Activated CD8-positive, alpha-beta T cell treated with anti-CD3 and anti-CD28 coated beads for 36 hours (primary cell): Measurements from ENCODE around the gene RECK. TPM values are rescaled to one million over a fixed set of nuclear protein-coding genes. Genes with fewer than 3 reads are reported as not detected.

Experiments
- ATAC-seq: fragments of 200-7000 bp; cut with Tn5 transposase; one replicate; pipeline ENCODE4 v1.10.0; 2021; ENCODE audit warnings: mild to moderate bottlenecking, moderate library complexity
- CTCF ChIA-PET: fragments of 350-600 bp; sonication (Branson Sonifier 250); formaldehyde crosslinking; loops from one replicate; lab custom pipeline; 2021; ENCODE audit warnings: antibody characterized with exemption; lab: Charles Lee
- POLR2A ChIA-PET: fragments of 350-600 bp; sonication (Branson Sonifier 250); formaldehyde crosslinking; loops from one replicate; lab custom pipeline; 2021; ENCODE audit warnings: antibody characterized with exemption; lab: Charles Lee
- DNase-seq: peaks from one replicate; pipeline ENCODE4 v3.0.0-alpha.2; 2020
- H3K27ac Mint-ChIP-seq: one replicate; pipeline ENCODE4 v1.8.0; 2021; ENCODE audit warnings: mild to moderate bottlenecking, mixed read lengths
- H3K27me3 Mint-ChIP-seq: one replicate; pipeline ENCODE4 v1.8.0; 2021; ENCODE audit warnings: mixed read lengths
- H3K36me3 Mint-ChIP-seq: one replicate; pipeline ENCODE4 v1.8.0; 2021; ENCODE audit warnings: low read depth, mixed read lengths
- H3K4me1 Mint-ChIP-seq: one replicate; pipeline ENCODE4 v1.8.0; 2021; ENCODE audit warnings: low read depth, mixed read lengths
- H3K4me3 Mint-ChIP-seq: one replicate; pipeline ENCODE4 v1.8.0; 2021; ENCODE audit warnings: mild to moderate bottlenecking, moderate library complexity, mixed read lengths
- H3K9me3 Mint-ChIP-seq: one replicate; pipeline ENCODE4 v1.8.0; 2021; ENCODE audit warnings: mixed read lengths
- intact Hi-C: fragments of 100-400 bp; cut with micrococcal nuclease; formaldehyde crosslinking; loops from one replicate; pipeline ENCODE4 v1.10.0; 2022
- total RNA-seq, 2 experiments: library from RNA; stranded (reverse); gene quantifications; one replicate each; pipeline ENCODE4 v1.2.3, GENCODE V29; 2021
- TF ChIP-seq, protein P1 (sequence below): fragments of 200-600 bp; IDR thresholded peaks from one replicate; pipeline ENCODE4 v1.8.0; 2022; ENCODE audit warnings: antibody characterized with exemption, mild to moderate bottlenecking

RECK gene
- total RNA-seq, 2 experiments from 2014 or later, result 5.3 to 6.5 TPM

DNA sequence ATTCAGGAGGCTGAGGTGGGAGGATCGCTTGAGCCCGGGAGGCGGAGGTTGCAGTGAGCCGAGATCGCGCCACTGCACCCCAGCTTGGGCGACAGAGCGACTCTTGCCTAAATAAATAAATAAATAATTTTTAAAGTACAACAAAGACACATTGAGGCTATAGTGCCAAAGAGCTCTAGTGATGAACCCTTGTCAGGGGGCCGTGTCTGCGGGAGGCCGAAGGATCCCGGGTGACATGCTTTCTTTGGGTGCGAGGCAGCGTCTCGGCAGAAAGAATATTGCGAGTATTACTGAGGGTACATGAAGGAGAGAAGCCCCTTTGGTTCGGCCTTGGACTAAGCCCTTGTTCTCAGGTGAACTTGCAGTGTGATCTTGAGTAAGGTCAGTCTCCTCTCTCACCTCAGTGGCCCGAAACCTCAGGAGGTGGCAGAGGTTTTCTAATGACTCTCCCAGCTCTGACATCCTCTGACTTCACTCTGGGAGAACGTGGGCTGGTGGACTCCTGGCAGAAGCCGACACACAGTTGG is 397 bp upstream of the RECK start:
- TF ChIP-seq, protein P1, sequence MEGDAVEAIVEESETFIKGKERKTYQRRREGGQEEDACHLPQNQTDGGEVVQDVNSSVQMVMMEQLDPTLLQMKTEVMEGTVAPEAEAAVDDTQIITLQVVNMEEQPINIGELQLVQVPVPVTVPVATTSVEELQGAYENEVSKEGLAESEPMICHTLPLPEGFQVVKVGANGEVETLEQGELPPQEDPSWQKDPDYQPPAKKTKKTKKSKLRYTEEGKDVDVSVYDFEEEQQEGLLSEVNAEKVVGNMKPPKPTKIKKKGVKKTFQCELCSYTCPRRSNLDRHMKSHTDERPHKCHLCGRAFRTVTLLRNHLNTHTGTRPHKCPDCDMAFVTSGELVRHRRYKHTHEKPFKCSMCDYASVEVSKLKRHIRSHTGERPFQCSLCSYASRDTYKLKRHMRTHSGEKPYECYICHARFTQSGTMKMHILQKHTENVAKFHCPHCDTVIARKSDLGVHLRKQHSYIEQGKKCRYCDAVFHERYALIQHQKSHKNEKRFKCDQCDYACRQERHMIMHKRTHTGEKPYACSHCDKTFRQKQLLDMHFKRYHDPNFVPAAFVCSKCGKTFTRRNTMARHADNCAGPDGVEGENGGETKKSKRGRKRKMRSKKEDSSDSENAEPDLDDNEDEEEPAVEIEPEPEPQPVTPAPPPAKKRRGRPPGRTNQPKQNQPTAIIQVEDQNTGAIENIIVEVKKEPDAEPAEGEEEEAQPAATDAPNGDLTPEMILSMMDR, result no peak
- ATAC-seq (no peak), DNase-seq (no peak)
- ChIA-PET POLR2A (interaction anchor here (0.7 kb wide), 1 partner anchor 153 kb away, joined by 3 read pairs; no protein-coding TSS in a partner anchor), CTCF (interaction anchor here (1.1 to 6.8 kb wide), 6 partner anchors 13 to 130 kb away, joined by 4 to 47 read pairs (median 6); no protein-coding TSS in a partner anchor)
- intact Hi-C loops, result no loop called here
- no peaks in the 10 kb centered on the region for H3K36me3 Mint-ChIP-seq
- peaks cover 30% of the 10 kb centered on the region for H3K4me1 Mint-ChIP-seq
- H3K9me3 Mint-ChIP-seq, result no peaks in the 10 kb centered on the region
- H3K27me3 Mint-ChIP-seq, result no peaks in the 10 kb centered on the region
- H3K4me3 Mint-ChIP-seq, result peak overlapping the region; percentile 81
- H3K27ac Mint-ChIP-seq, result peak overlapping the region; percentile 28

DNA sequence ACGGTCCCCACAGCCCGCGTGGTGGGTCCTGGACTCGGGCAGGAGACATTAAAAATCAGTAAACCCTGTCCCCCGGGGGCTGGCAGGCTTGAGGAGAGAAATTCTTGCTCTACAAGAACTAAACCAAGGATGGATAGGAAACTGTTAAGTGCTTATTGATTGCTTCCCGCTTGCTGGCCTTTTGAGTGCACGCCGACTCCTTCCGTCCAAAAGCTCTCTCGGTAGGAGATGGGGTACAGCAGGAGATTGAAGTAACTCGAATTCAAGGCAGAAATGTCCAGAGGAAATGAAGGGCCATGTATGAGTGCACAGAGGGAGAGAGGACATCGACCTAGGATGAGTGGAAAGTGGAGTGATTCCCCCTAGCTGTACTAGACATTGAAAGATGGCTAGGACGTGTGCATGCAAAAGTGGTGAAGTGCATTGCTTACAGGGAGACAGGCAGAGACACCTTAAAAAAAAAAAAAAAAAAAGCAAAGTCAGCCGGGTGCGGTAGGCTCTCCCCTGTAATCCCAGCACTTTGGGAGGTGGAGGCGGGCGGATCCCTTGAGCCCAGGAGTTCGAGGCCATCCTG is 923 bp downstream of the RECK start:
- ChIA-PET POLR2A (interaction anchor here (0.6 to 1.2 kb wide), 3 partner anchors 8 to 19 kb away, joined by 3 to 5 read pairs (median 3); no protein-coding TSS in a partner anchor), CTCF (interaction anchor here (0.7 to 6.8 kb wide), 11 partner anchors 8 to 409 kb away, joined by 3 to 47 read pairs (median 3); no protein-coding TSS in a partner anchor)
- H3K9me3 Mint-ChIP-seq, result no peaks in the 10 kb centered on the region
- peak overlapping the region; percentile 81 for H3K4me3 Mint-ChIP-seq
- H3K27me3 Mint-ChIP-seq, result no peaks in the 10 kb centered on the region
- intact Hi-C loops, result no loop called here
- H3K36me3 Mint-ChIP-seq, result no peaks in the 10 kb centered on the region
- H3K4me1 Mint-ChIP-seq, result peaks cover 43% of the 10 kb centered on the region
- no peak for ATAC-seq
- no peak for DNase-seq
- H3K27ac Mint-ChIP-seq, result peak overlapping the region; percentile 69
- TF ChIP-seq, protein P1, result no peak

DNA sequence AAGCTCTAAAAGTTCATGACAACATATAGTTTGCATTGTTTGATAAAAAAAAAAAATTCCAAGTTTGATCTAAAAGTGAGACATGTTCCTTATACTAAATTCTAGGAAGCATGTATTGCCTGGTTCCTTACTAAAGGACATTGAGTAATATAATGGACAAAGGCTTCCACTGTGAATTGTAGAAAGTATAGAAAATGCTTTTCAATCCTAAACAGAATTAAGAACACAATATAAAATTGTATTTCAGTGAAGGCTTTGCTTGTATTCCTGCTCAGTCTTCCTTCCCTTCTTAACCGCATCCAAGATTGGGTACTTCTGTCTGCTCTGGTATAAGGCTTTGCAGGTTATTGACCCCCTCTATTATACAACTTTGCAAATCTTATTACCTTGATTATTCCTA is 2.4 kb downstream of the RECK start:
- intact Hi-C loops, result no loop called here
- ChIA-PET POLR2A (interaction anchor here (1.1 kb wide), 1 partner anchor 11 kb away, joined by 3 read pairs; no protein-coding TSS in a partner anchor), CTCF (interaction anchor here (0.8 to 6.8 kb wide), 5 partner anchors 15 to 94 kb away, joined by 3 to 47 read pairs (median 3); no protein-coding TSS in a partner anchor)
- H3K9me3 Mint-ChIP-seq, result no peaks in the 10 kb centered on the region
- H3K27ac Mint-ChIP-seq, result no peak overlapping the region
- no peaks in the 10 kb centered on the region for H3K36me3 Mint-ChIP-seq
- TF ChIP-seq, protein P1, result no peak
- H3K4me1 Mint-ChIP-seq, result peaks cover 50% of the 10 kb centered on the region
- ATAC-seq (no peak), DNase-seq (no peak)
- no peaks in the 10 kb centered on the region for H3K27me3 Mint-ChIP-seq
- no peak overlapping the region for H3K4me3 Mint-ChIP-seq

DNA sequence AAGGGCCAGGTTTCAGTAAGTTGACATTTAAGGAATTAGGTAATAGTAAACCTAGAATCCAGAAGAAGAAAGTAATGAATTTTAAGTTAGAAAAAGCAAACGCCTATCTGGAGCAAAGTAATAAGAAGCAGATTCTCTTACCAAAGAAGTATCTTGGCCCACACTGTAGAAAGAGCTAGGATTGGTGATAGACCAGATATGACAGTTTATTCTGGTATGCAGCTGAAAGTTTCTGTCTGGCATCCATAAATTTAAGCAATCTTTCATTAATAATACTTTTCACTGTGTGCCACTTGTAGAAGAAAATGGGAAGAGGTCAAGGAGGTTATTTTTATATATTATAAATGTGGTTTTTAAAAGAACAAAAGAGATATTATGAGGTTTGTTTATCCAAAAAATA is 3.0 kb downstream of the RECK start:
- TF ChIP-seq, protein P1, result no peak
- intact Hi-C loops, result no loop called here
- CTCF ChIA-PET, result interaction anchor here (0.7 to 6.8 kb wide), 4 partner anchors 16 to 69 kb away, joined by 3 to 47 read pairs (median 4); no protein-coding TSS in a partner anchor

More for the DNA sequence above, 3.0 kb downstream of the RECK start:
- DNase-seq, result no peak
- POLR2A ChIA-PET, result no interaction called here
- Mint-ChIP-seq H3K4me3 (no peak overlapping the region), H3K36me3 (no peaks in the 10 kb centered on the region), H3K27ac (no peak overlapping the region), H3K9me3 (no peaks in the 10 kb centered on the region), H3K27me3 (no peaks in the 10 kb centered on the region), H3K4me1 (peaks cover 56% of the 10 kb centered on the region)
- ATAC-seq, result no peak
